ENCODE data around the gene ZKSCAN2.

DNA sequence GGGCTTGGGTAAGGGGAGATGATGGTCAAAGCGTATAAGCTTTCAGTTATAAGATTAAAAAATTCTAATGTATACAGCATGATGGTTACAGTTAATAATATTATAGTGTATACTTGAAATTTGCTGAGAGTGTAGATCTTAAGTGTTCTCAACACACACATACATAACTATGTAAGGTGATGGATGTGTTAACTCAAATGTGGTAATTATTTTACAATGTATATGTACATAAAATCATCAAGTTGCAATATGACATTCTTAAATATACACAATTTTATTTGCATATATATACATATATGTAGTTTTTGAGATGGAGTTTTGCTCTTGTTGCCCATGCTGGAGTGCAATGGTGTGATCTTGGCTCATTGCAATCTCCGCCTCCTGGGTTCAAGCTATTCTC is 7.2 kb downstream of the ZKSCAN2 start:
- TF ChIP-seq MXI1 (IDR thresholded peaks at IDR 0.05; ENCODE audit: borderline replicate concordance, low read depth, low read length) = no peak
- no peak for TF ChIP-seq RAD21 (IDR thresholded peaks at IDR 0.05; ENCODE audit: low read length)
- TF ChIP-seq POLR2A (IDR thresholded peaks at IDR 0.05; ENCODE audit: low read depth, low read length) = no peak
- no peak for TF ChIP-seq CTCF (conservative IDR thresholded peaks at IDR 0.05; ENCODE audit: low read depth, low read length)
- TF ChIP-seq CEBPB (IDR thresholded peaks at IDR 0.05; ENCODE audit: low read depth, low read length) = no peak
- no peak for TF ChIP-seq FOS (IDR thresholded peaks at IDR 0.05; ENCODE audit: low read depth, low read length)
- TF ChIP-seq RFX5 (IDR thresholded peaks at IDR 0.05; ENCODE audit: low read depth, low read length) = no peak
- no peak for TF ChIP-seq BHLHE40 (IDR thresholded peaks at IDR 0.05; ENCODE audit: low read depth, low read length)

Data from IMR-90 (cell line).